Endothelial cell of umbilical vein (primary cell): ENCODE results near the gene XXYLT1. TPM values are rescaled to one million over a fixed set of nuclear protein-coding genes. Genes with fewer than 3 reads are reported as not detected.
"Not testable (repeated sequence)": the region's sequence is repeated elsewhere in the genome, so short reads cannot be mapped to it uniquely, and the experiment has no call there.

Source experiments
- BruUV-seq: library from RNA; stranded (reverse); fragments of 400-500 nt; replicated peaks from 2 replicates; lab custom pipeline; 2021; lab: Mats Ljungman, UMichigan
- CTCF ChIA-PET: fragments of 300-600, 350-600 bp; sonication (Branson Sonifier 250); formaldehyde crosslinking; loops from one replicate; lab custom pipeline; 2021; ENCODE audit warnings: antibody characterized with exemption, inconsistent platforms; lab: Charles Lee
- POLR2A ChIA-PET: fragments of 300-600, 350-600 bp; sonication (Branson Sonifier 250); formaldehyde crosslinking; loops from one replicate; lab custom pipeline; 2021; ENCODE audit warnings: antibody characterized with exemption, inconsistent platforms; lab: Charles Lee
- DNase-seq: peaks from one replicate; pipeline ENCODE4 v3.0.0-alpha.2; 2011; ENCODE audit warnings: low read depth, low spot score
- FAIRE-seq: peaks from 2 replicates; lab custom pipeline; 2011; peaks lifted over from hg19 to GRCh38; lab: Jason Lieb, UNC
- H2AFZ ChIP-seq: 2 replicates; pipeline ENCODE4 v1.6.0; 2012; ENCODE audit warnings: low read depth, low read length, control low read depth, inconsistent platforms
- H3K27ac ChIP-seq: 2 replicates; pipeline ENCODE4 v1.5.1; 2011; ENCODE audit warnings: low read depth, mild to moderate bottlenecking, control low read depth, low read length, moderate library complexity; ENCODE audit not compliant: insufficient read depth
- H3K27me3 ChIP-seq, 2 experiments: 2 replicates each; pipeline versions ENCODE4 v1.6.0 to v1.6.1; 2011; ENCODE audit warnings: low read length in 2 of 2, mixed read lengths in 1 of 2; ENCODE audit not compliant: control insufficient read depth in 2 of 2, insufficient read depth in 2 of 2
- H3K36me3 ChIP-seq, 2 experiments: 2 replicates in 1 of 2; 3 replicates in 1 of 2; pipeline ENCODE4 v1.5.1; 2011; ENCODE audit warnings: low read length in 2 of 2, mild to moderate bottlenecking in 1 of 2, moderate library complexity in 1 of 2; ENCODE audit not compliant: control insufficient read depth in 2 of 2, insufficient read depth in 2 of 2; ENCODE audit errors: extremely low read depth in 1 of 2
- H3K4me1 ChIP-seq: 3 replicates; pipeline ENCODE4 v1.5.1; 2011; ENCODE audit warnings: mild to moderate bottlenecking, low read length; ENCODE audit not compliant: control insufficient read depth, insufficient read depth; ENCODE audit errors: extremely low read depth
- H3K4me2 ChIP-seq: 2 replicates; pipeline ENCODE4 v1.6.1; 2011; ENCODE audit warnings: low read length, control low read depth, mixed read lengths; ENCODE audit not compliant: insufficient read depth
- H3K4me3 ChIP-seq, 3 experiments: fragments of 200-600 bp in 1 of 3; sonication (generic), shearing (Covaris generic) in 1 of 3; replicated peaks in 1 of 3; 2 replicates each; pipeline ENCODE4 v1.5.1; 2011 to 2016; ENCODE audit warnings: control low read depth in 3 of 3, low read length in 3 of 3, mild to moderate bottlenecking in 2 of 3, inconsistent platforms in 1 of 3, low read depth in 1 of 3, moderate library complexity in 1 of 3; ENCODE audit not compliant: insufficient read depth in 1 of 3
- H3K79me2 ChIP-seq: 2 replicates; pipeline ENCODE4 v1.6.0; 2012; ENCODE audit warnings: low read length, inconsistent platforms; ENCODE audit not compliant: control insufficient read depth, insufficient read depth
- H3K9ac ChIP-seq: replicated peaks from 2 replicates; pipeline ENCODE3; 2011; ENCODE audit warnings: low read length, control low read depth; ENCODE audit not compliant: insufficient read depth; ENCODE audit errors: extremely low read depth
- H3K9me1 ChIP-seq: replicated peaks from 3 replicates; pipeline ENCODE4 v1.6.0; 2011; ENCODE audit warnings: mild to moderate bottlenecking, low read length; ENCODE audit not compliant: control insufficient read depth, insufficient read depth; ENCODE audit errors: extremely low read depth
- H3K9me3 ChIP-seq: replicated peaks from 2 replicates; pipeline ENCODE4 v1.5.1; 2012; ENCODE audit warnings: low read length, inconsistent platforms; ENCODE audit not compliant: control insufficient read depth, insufficient read depth
- H4K20me1 ChIP-seq: replicated peaks from 2 replicates; pipeline ENCODE3; 2011; ENCODE audit warnings: mild to moderate bottlenecking, low read length; ENCODE audit not compliant: control insufficient read depth, insufficient read depth; ENCODE audit errors: extremely low read depth
- CTCF ChIP-seq, 2 donors: IDR thresholded peaks; 1 replicate in 1 of 2; 2 replicates in 1 of 2; pipeline ENCODE4 v1.5.1; 2011; ENCODE audit warnings: low read length in 2 of 2, mild to moderate bottlenecking in 2 of 2, moderate library complexity in 2 of 2, control low read depth in 1 of 2, inconsistent platforms in 1 of 2, low read depth in 1 of 2; ENCODE audit not compliant: insufficient read depth in 1 of 2; ENCODE audit errors: extremely low read depth in 1 of 2
- EZH2 ChIP-seq: IDR thresholded peaks from 2 replicates; pipeline ENCODE4 v1.6.1; 2012; ENCODE audit warnings: borderline replicate concordance, low read depth, mild to moderate bottlenecking, moderate library complexity, low read length, inconsistent platforms; ENCODE audit not compliant: severe bottlenecking
- FOS ChIP-seq: IDR thresholded peaks from 2 replicates; pipeline ENCODE4 v1.6.1; 2011; ENCODE audit warnings: mild to moderate bottlenecking, low read length, moderate library complexity, borderline replicate concordance; ENCODE audit not compliant: insufficient read depth
- GATA2 ChIP-seq: IDR thresholded peaks from 2 replicates; pipeline ENCODE4 v1.7.0; 2011; ENCODE audit warnings: low read depth, mild to moderate bottlenecking, moderate library complexity, mixed read lengths, low read length; ENCODE audit not compliant: insufficient read length, insufficient read depth
- JUN ChIP-seq: IDR thresholded peaks from 2 replicates; pipeline ENCODE4 v1.6.1; 2011; ENCODE audit warnings: borderline replicate concordance, low read depth; ENCODE audit not compliant: insufficient read length, insufficient read depth
- MAX ChIP-seq: IDR thresholded peaks from 2 replicates; pipeline ENCODE4 v1.6.1; 2011; ENCODE audit not compliant: insufficient read depth, insufficient read length
- MYC ChIP-seq: IDR thresholded peaks from one replicate; pipeline ENCODE4 v1.6.1; 2011; ENCODE audit warnings: mild to moderate bottlenecking, low read depth, low read length
- POLR2A ChIP-seq: IDR thresholded peaks from 2 replicates; pipeline ENCODE4 v1.6.1; 2012; ENCODE audit warnings: low read depth, mild to moderate bottlenecking, control low read depth, low read length
- POLR2AphosphoS5 ChIP-seq: IDR thresholded peaks from 2 replicates; pipeline ENCODE4 v1.6.1; 2012; ENCODE audit warnings: low read depth, mild to moderate bottlenecking, control low read depth, low read length, moderate library complexity; ENCODE audit not compliant: insufficient read depth
- dilution Hi-C: fragments of 300-500 bp; cut with MboI; formaldehyde crosslinking; loops from one replicate; pipeline ENCODE4 v1.15.0; 2019; ENCODE audit warnings: low sequenced_read_pairs; ENCODE audit not compliant: extremely low pct_ligation_motif_present
- intact Hi-C: fragments of 100-400 bp; cut with micrococcal nuclease; formaldehyde crosslinking; loops from one replicate; pipeline ENCODE4 v1.10.0; 2022
- polyA plus RNA-seq, 4 experiments: library from polyadenylated mRNA; depleted of rRNA in 3 of 4; stranded (reverse) in 3 of 4; unstranded in 1 of 4; fragments of >200 nt; gene quantifications; 2 replicates each; pipeline versions ENCODE4 v1.2.1 to v1.2.3, GENCODE V29; 2011 to 2012; ENCODE audit warnings: missing spikeins in 1 of 4
- total RNA-seq: library from RNA; stranded (reverse); gene quantifications from 2 replicates; pipeline ENCODE4 v1.2.3, GENCODE V29; 2021

XXYLT1 gene
- total and polyA plus RNA-seq, 2 donors (not counting 3 experiments of a cell fraction or from before 2014, with no cell fraction given): 54.4 to 78.1 TPM

- CTCF ChIA-PET: interaction anchor here (0.9 to 2.8 kb wide), 14 partner anchors 10 to 505 kb away, joined by 3 to 12 read pairs (median 4); partner anchors contain the start of gene XXYLT1
- POLR2A ChIA-PET: interaction anchor here (0.7 to 1.8 kb wide), 2 partner anchors 16 to 33 kb away, joined by 3 to 5 read pairs; no protein-coding TSS in a partner anchor
- peaks cover 23% of the 10 kb centered on the region for H3K79me2 ChIP-seq
- H2AFZ ChIP-seq: no peak overlapping the region
- no peaks in the 10 kb centered on the region for H4K20me1 ChIP-seq
- H3K4me2 ChIP-seq: no peak overlapping the region
- peaks cover 33% of the 10 kb centered on the region for H3K4me1 ChIP-seq
- FAIRE-seq (no peak), DNase-seq (peak; percentile 55)
- no peak overlapping the region for H3K9ac ChIP-seq
- TSS peak; percentile 66 for BruUV-seq
- TF ChIP-seq GATA2 (no peak), FOS (no peak), MAX (no peak), JUN (no peak), EZH2 (no peak), POLR2AphosphoS5 (no peak), MYC (no peak), CTCF (IDR thresholded peaks at IDR 0.05; ENCODE audit: extremely low read depth in 1 of 2, insufficient read depth in 1 of 2, low read depth in 1 of 2, low read length in 2 of 2) (no peak), POLR2A (no peak)
- intact Hi-C loops (no loop called here), dilution Hi-C loops (no loop called here)
- peak overlapping the region; percentile 26 for H3K27ac ChIP-seq
- H3K27me3 ChIP-seq: no peaks in the 10 kb centered on the region
- no peak overlapping the region for H3K4me3 ChIP-seq
- peaks cover 2% of the 10 kb centered on the region for H3K9me3 ChIP-seq
- H3K36me3 ChIP-seq: no peaks in the 10 kb centered on the region
- no peaks in the 10 kb centered on the region for H3K9me1 ChIP-seq
Observed at GRCh38 chr3:195187609-195188425, 83.1 kb downstream of the XXYLT1 start.

- H3K27ac ChIP-seq, dilution Hi-C loops, H3K4me3 ChIP-seq, H3K4me2 ChIP-seq, intact Hi-C loops, H3K9me1 ChIP-seq, DNase-seq, H3K36me3 ChIP-seq, BruUV-seq, H3K27me3 ChIP-seq, H3K9ac ChIP-seq, FAIRE-seq, H3K9me3 ChIP-seq, H4K20me1 ChIP-seq, H2AFZ ChIP-seq: not testable (repeated sequence)
- CTCF ChIA-PET: interaction anchor here (0.9 to 2.8 kb wide), 3 partner anchors 9 to 504 kb away, joined by 3 to 12 read pairs (median 7); no protein-coding TSS in a partner anchor
- POLR2A ChIA-PET: interaction anchor here (0.6 kb wide), 1 partner anchor 297 kb away, joined by 3 read pairs; no protein-coding TSS in a partner anchor
- H3K79me2 ChIP-seq: peaks cover 23% of the 10 kb centered on the region
- H3K4me1 ChIP-seq: peaks cover 45% of the 10 kb centered on the region
Observed at GRCh38 chr3:195186710-195187047, 84.3 kb downstream of the XXYLT1 start.
